Measurements from ENCODE around the gene SRSF9.
"Not testable (repeated sequence)": the region's sequence is repeated elsewhere in the genome, so short reads cannot be mapped to it uniquely, and the experiment has no call there.

SRSF9 gene

GRCh38 chr12:120446844-120447178 is 22.7 kb downstream of the SRSF9 start:
- not testable (repeated sequence) for DNase-seq

- DNase-seq: peak; percentile 79
Measured at GRCh38 chr12:120445911-120446843, 23.4 kb downstream of the SRSF9 start, which contains the start of the genes GATC and TRIAP1. Gene GATC (plus strand): TSS chr12:120446444. CDS start chr12:120446481, 37 bp downstream. Gene TRIAP1 (minus strand): TSS chr12:120446384. CDS start chr12:120446372, 12 bp downstream.

- DNase-seq: no peak
Measured at GRCh38 chr12:120444676-120445075, 24.9 kb downstream of the SRSF9 start.

- peak; percentile 59 for DNase-seq
Measured at GRCh38 chr12:120439646-120440247, 29.8 kb downstream of the SRSF9 start.

- no peak for DNase-seq
Measured at GRCh38 chr12:120438495-120439198, 30.9 kb downstream of the SRSF9 start.

GRCh38 chr12:120437735-120438494 is 31.6 kb downstream of the SRSF9 start, which contains the start of gene COX6A1:
Gene COX6A1 (plus strand): TSS chr12:120438113. CDS start chr12:120438127, 14 bp downstream.
- DNase-seq: peak; percentile 100

- DNase-seq: no peak
Measured at GRCh38 chr12:120432772-120433525, 36.6 kb downstream of the SRSF9 start.

GRCh38 chr12:120429368-120429767 is 40.2 kb downstream of the SRSF9 start:
- DNase-seq: no peak

GRCh38 chr12:120428597-120429229 is 40.8 kb downstream of the SRSF9 start:
- no peak for DNase-seq

GRCh38 chr12:120425797-120426196 is 43.8 kb downstream of the SRSF9 start:
- no peak for DNase-seq

- no peak for DNase-seq
Measured at GRCh38 chr12:120422892-120423456, 46.6 kb downstream of the SRSF9 start.

- no peak for DNase-seq
Measured at GRCh38 chr12:120421701-120422100, 47.8 kb downstream of the SRSF9 start.

GRCh38 chr12:120417917-120418580 is 51.5 kb downstream of the SRSF9 start:
- no peak for DNase-seq

GRCh38 chr12:120416490-120417216 is 52.9 kb downstream of the SRSF9 start:
- DNase-seq: no peak

- no peak for DNase-seq
Measured at GRCh38 chr12:120413901-120414695, 55.5 kb downstream of the SRSF9 start.

GRCh38 chr12:120412421-120412820 is 57.1 kb downstream of the SRSF9 start:
- no peak for DNase-seq
